ENCODE results near the gene TFDP1. TPM values are rescaled to one million over a fixed set of nuclear protein-coding genes. Genes with fewer than 3 reads are reported as not detected.

Gene TFDP1
- total and polyA plus RNA-seq, 3 donors from 2014 or later, result 72.4 to 135 (median 73.1) TPM

DNA sequence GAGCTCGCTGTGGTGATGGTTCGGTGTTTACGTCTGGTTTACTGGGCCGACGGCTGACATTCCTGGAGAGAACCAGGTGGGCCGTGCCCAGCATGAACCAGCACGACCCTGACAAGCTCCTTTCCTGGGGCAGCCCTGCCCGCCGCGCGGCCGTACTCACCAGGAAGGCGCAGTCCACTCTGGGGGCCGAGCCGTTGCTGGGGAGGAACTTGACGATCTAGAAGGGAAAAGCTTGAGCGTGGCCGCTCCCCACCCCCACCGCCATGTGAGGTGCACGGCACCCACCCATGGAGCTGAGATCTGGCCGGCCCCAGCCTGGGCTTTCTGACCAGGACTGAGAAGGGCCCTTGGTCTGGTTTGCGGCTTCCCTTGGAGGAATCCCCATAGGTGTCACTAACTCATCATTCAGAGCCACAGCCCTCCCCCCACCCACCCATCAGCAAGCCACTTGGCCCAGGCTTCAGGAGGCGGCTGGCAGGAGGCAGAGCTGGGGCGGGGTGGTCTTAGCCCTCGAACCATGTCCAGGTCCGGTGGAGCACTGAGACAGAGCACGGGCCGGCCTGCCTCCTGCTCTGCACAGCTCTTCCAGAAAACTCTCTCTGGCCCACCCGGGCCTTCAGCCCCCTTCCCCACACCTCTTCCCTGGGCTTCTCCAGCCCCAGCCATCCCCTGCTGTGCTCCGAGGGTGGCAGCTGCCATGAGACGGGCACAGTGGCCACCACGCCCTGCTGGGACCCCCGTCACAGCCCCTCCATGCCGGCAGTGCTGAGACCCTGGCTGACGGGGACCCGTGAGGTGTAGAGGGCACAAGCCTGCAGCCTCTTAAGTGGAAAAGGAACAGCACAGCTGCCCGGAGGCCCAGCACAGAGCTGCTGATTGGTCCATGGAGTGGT, 67.2 kb downstream of the TFDP1 start:
- Histone ChIP-seq H3K4me3 (no peak overlapping the region), H3K27ac (no peak overlapping the region), H3K9me3 (no peaks in the 10 kb centered on the region), H3K4me1 (peaks cover 6% of the 10 kb centered on the region), H3K27me3 (no peaks in the 10 kb centered on the region), H3K36me3 (ENCODE audit: low read depth, missing control alignments) (no peaks in the 10 kb centered on the region)
- TF ChIP-seq POLR2A (IDR thresholded peaks at IDR 0.05), result no peak
- no peak for TF ChIP-seq CTCF (IDR thresholded peaks at IDR 0.05)
- WGBS, 2 donors, result 93 to 95% methylated on average over 15 to 37 of the region's 37 CpGs
- intact Hi-C loops (cut with DNase I; ENCODE audit: low total_unique reads), result no loop called here
- no peak for DNase-seq

DNA sequence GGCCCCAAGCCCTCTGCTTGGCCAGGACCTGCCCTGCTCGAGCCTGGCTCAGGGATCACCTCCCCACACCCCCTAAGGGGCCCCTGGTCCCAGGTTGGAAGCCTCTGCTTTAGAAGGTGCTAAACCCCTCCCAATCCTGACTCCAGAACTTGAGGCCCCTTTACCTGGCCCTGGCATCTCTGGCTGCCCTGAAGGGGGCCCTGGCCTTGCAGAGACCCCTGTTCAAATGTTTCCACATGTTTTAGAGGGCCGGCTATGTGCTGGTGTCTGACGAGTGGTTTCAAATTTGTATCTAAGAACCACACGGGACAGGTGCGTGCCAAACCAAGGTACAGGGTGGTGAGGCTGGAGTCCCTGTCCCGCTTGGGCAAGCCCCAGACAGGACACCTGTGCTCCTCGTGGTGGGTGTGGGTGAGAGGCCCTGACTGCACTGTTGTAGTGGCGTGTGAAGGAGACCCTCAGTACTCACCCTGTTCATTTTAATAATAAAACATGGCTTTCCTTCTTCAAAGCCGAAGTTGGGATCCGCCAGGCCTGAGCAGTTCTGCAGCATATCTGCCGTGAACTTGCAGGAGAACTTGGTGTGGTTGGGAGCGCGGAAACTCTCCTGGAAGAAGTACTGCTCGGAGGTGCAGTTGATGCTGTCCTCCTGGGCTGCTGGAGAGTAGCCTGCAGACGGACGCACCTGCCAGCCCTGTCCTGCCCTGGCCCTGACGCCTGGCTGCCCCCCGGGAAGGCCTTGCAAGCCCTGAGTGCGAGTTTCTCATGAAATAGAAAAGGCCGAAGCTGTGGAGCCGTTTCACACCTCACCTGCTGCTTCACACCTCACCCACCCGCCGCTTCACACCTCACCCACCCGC, 68.1 kb downstream of the TFDP1 start:
- H3K27me3 ChIP-seq, result no peaks in the 10 kb centered on the region
- no peak overlapping the region for H3K4me3 ChIP-seq
- DNase-seq, result no peak
- WGBS, 2 donors, result 95 to 96% methylated on average over 21 to 24 of the region's 24 CpGs
- H3K4me1 ChIP-seq, result no peaks in the 10 kb centered on the region
- intact Hi-C loops (cut with DNase I; ENCODE audit: low total_unique reads), result no loop called here
- H3K36me3 ChIP-seq (ENCODE audit: low read depth, missing control alignments), result no peaks in the 10 kb centered on the region
- TF ChIP-seq POLR2A (IDR thresholded peaks at IDR 0.05) (no peak), CTCF (IDR thresholded peaks at IDR 0.05) (no peak)
- no peaks in the 10 kb centered on the region for H3K9me3 ChIP-seq
- no peak overlapping the region for H3K27ac ChIP-seq

- Histone ChIP-seq H3K4me1 (no peaks in the 10 kb centered on the region), H3K36me3 (ENCODE audit: low read depth, missing control alignments) (no peaks in the 10 kb centered on the region), H3K27ac (no peak overlapping the region), H3K27me3 (no peaks in the 10 kb centered on the region), H3K4me3 (no peak overlapping the region), H3K9me3 (no peaks in the 10 kb centered on the region)
- no peak for DNase-seq
- WGBS, 2 donors, result 73 to 77% methylated on average over 23 to 24 of the region's 24 CpGs
- TF ChIP-seq CTCF (IDR thresholded peaks at IDR 0.05), result no peak
- TF ChIP-seq POLR2A (IDR thresholded peaks at IDR 0.05), result no peak
- intact Hi-C loops (cut with DNase I; ENCODE audit: low total_unique reads), result no loop called here
These were observed 69.0 kb downstream of the TFDP1 start for GRCh38 chr13:113653264-113654174.

GRCh38 chr13:113654175-113654560, 69.6 kb downstream of the TFDP1 start:
- Histone ChIP-seq H3K27ac (no peak overlapping the region), H3K4me3 (no peak overlapping the region), H3K9me3 (no peaks in the 10 kb centered on the region), H3K36me3 (ENCODE audit: low read depth, missing control alignments) (no peaks in the 10 kb centered on the region), H3K27me3 (no peaks in the 10 kb centered on the region), H3K4me1 (no peaks in the 10 kb centered on the region)
- TF ChIP-seq CTCF (IDR thresholded peaks at IDR 0.05), result no peak
- TF ChIP-seq POLR2A (IDR thresholded peaks at IDR 0.05), result no peak
- 74 to 75% methylated on average over 9 of the region's 9 CpGs for WGBS, 2 donors
- intact Hi-C loops (cut with DNase I; ENCODE audit: low total_unique reads), result no loop called here
- DNase-seq, result no peak
